ENCODE results near the gene GRIN1. TPM values are rescaled to one million over a fixed set of nuclear protein-coding genes. Genes with fewer than 3 reads are reported as not detected.

Gene GRIN1
- total and polyA plus RNA-seq, 2 donors: 0.18 to 0.19 TPM

DNA sequence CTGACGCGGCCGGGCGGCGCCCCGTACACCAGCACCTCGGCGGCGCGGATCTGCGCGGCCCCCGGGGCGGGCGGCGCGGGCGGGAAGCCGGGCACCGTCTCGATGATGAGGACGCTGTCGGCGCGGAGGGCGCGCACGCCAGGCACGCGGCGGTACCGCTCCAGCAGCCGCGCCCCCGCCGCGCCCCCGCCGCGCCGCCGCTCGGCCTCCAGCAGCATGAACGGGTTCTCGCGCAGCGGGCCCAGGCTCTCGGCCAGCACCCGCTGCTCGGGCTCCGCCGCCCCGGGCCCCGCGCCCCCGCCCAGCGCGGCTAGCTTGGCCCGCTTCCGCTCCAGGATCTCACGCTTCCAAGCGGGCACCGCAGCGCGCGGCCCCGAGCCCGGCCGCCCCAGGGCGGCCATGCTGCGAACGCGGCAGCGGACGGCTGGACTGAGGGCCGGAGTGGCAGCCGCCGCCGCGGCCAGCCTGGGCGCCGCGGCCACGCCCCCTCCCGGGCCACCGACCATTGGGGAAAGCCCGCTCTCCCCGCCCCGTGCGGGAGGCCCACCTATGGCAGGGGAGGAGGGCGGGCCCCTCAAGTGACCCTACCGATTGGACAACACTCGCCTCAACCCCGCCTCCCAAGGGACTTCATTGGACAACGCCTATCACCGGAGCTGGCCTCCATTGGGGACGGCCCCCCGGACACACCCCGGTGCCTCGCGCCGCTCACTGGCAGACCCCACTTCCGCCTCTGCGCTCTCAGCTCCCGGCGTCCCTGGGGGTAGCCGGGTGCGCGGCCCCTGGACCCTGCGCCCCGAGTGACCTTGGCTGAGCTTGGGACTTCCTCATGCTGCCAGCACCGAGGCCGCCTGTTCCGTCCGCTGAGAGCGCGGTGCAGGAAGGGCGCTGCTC lies 61.6 kb downstream of the GRIN1 start, which contains the start of gene TPRN:
Gene TPRN (minus strand): TSS at position 431 of the 894 bp plus-strand sequence. CDS start 30 bp downstream, at position 401.
- Histone ChIP-seq H3K4me3 (ENCODE audit: low read length in 2 of 2) (peak within 1 kb of the TSS; percentile 75 to 85), H3K9me3 (ENCODE audit: control insufficient read depth in 2 of 2, insufficient read depth in 1 of 2, low read length in 1 of 2) (peaks cover 0 to 5% of the 10 kb centered on the region in 2 donors), H3K27me3 (ENCODE audit: control insufficient read depth in 2 of 2, insufficient read depth in 1 of 2, low read length in 1 of 2) (peaks cover 10 to 25% of the 10 kb centered on the region in 2 donors), H3K36me3 (ENCODE audit: control insufficient read depth in 2 of 2, insufficient read depth in 2 of 2, low read length in 1 of 2) (peaks cover 0 to 4% of the 10 kb centered on the region in 2 donors), H3K27ac (ENCODE audit: low read depth in 1 of 2, low read length in 1 of 2) (peak within 1 kb of the TSS; percentile 45 to 72), H3K4me1 (ENCODE audit: control insufficient read depth in 2 of 2, insufficient read depth in 2 of 2, low read length in 2 of 2) (peaks cover 22 to 23% of the 10 kb centered on the region in 2 donors)
- DNase-seq (ENCODE audit: low read depth in 6 of 9, low spot score in 9 of 9): peak; percentile 90 to 99 (median 96)
- WGBS: under 1% methylated on average over 118 of the region's 118 CpGs

DNA sequence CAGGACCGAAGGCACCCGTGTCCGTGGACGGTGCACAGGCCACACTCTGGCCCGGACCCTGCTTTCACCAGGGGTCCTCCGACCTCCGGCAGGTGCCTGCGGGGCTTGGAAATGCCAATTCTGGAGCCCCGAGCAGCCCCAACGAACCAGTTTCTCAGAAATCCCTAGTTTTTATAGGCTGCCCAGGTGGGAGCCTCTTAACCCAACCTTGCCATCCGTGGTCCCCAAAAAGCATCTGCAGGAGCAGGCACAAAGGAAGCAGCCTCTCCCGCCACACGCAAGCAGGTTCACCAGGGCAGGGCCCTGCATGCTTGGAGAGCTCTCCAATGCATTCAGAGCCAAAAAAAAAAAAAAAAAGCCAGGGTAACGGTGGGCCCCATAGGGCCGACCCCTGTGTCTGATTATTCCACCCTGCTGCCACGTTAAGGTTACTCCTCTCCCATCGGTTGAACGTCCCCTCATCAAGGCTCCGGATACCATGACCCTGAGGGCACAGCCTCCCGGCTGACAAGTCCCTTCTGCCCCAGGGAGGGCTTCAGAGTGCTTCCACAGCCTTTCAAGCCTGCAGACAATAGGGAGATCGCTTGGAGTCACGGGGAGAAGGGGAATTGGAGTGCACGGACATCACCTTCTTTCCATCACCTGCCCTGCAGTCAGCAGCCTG lies 62.4 kb downstream of the GRIN1 start:
- Histone ChIP-seq H3K36me3 (ENCODE audit: control insufficient read depth in 2 of 2, insufficient read depth in 2 of 2, low read length in 1 of 2) (peaks cover 0 to 4% of the 10 kb centered on the region in 2 donors), H3K27ac (ENCODE audit: low read depth in 1 of 2, low read length in 1 of 2) (peak overlapping the region; percentile 45 to 72), H3K4me3 (ENCODE audit: low read length in 2 of 2) (peak overlapping the region; percentile 75 to 85), H3K4me1 (ENCODE audit: control insufficient read depth in 2 of 2, insufficient read depth in 2 of 2, low read length in 2 of 2) (peaks cover 24 to 27% of the 10 kb centered on the region in 2 donors), H3K9me3 (ENCODE audit: control insufficient read depth in 2 of 2, insufficient read depth in 1 of 2, low read length in 1 of 2) (peaks cover 0 to 5% of the 10 kb centered on the region in 2 donors), H3K27me3 (ENCODE audit: control insufficient read depth in 2 of 2, insufficient read depth in 1 of 2, low read length in 1 of 2) (peaks cover 10 to 25% of the 10 kb centered on the region in 2 donors)
- no peak for DNase-seq (ENCODE audit: low read depth in 6 of 9, low spot score in 9 of 9)
- WGBS: 34% methylated on average over 23 of the region's 23 CpGs

DNA sequence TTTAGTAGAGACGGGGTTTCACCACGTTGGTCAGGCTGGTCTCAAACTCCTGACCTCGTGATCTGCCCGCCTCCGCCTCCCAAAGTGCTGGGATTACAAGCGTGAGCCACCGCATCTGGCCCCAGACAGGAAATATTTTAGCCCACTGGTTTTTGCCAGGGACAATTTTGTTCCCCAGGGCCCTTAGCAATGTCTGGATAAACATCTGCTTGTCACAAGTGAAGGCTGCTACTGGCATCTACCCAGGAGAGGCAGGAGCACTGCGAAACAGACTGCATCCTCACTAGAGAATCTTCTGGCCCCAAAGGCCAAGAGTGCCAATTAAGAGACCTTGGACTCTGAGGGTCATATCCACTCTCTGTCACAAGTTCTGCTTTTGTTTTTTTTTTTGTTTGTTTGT lies 64.0 kb downstream of the GRIN1 start:
- Histone ChIP-seq H3K27me3 (ENCODE audit: control insufficient read depth in 2 of 2, insufficient read depth in 1 of 2, low read length in 1 of 2) (peaks cover 10 to 19% of the 10 kb centered on the region in 2 donors), H3K4me1 (ENCODE audit: control insufficient read depth in 2 of 2, insufficient read depth in 2 of 2, low read length in 2 of 2) (peaks cover 30 to 35% of the 10 kb centered on the region in 2 donors), H3K27ac (ENCODE audit: low read depth in 1 of 2, low read length in 1 of 2) (no peak overlapping the region), H3K9me3 (ENCODE audit: control insufficient read depth in 2 of 2, insufficient read depth in 1 of 2, low read length in 1 of 2) (peaks cover 0 to 5% of the 10 kb centered on the region in 2 donors), H3K36me3 (ENCODE audit: control insufficient read depth in 2 of 2, insufficient read depth in 2 of 2, low read length in 1 of 2) (peaks cover 0 to 6% of the 10 kb centered on the region in 2 donors), H3K4me3 (ENCODE audit: low read length in 2 of 2) (no peak overlapping the region)
- DNase-seq (ENCODE audit: low read depth in 6 of 9, low spot score in 9 of 9): no peak
- 96% methylated on average over 8 of the region's 8 CpGs for WGBS

DNA sequence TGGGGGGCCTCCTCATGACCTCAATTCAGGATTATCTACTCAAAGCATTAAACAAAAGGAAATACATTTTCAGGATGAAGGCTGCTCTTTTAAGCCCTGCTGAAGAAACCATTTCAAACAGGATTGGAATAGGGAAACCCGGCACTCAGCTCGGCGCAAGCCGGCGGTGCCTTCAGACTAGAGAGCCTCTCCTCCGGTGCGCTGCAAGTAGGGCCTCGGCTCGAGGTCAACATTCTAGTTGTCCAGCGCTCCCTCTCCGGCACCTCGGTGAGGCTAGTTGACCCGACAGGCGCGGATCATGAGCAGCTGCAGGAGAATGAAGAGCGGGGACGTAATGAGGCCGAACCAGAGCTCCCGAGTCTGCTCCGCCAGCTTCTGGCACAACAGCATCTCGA lies 65.8 kb downstream of the GRIN1 start:
- H3K27ac ChIP-seq (ENCODE audit: low read depth in 1 of 2, low read length in 1 of 2): no peak overlapping the region
- H3K4me1 ChIP-seq (ENCODE audit: control insufficient read depth in 2 of 2, insufficient read depth in 2 of 2, low read length in 2 of 2): peaks cover 27 to 35% of the 10 kb centered on the region in 2 donors
- peaks cover 1 to 2% of the 10 kb centered on the region in 2 donors for H3K27me3 ChIP-seq (ENCODE audit: control insufficient read depth in 2 of 2, insufficient read depth in 1 of 2, low read length in 1 of 2)
- DNase-seq (ENCODE audit: low read depth in 6 of 9, low spot score in 9 of 9): no peak
- H3K36me3 ChIP-seq (ENCODE audit: control insufficient read depth in 2 of 2, insufficient read depth in 2 of 2, low read length in 1 of 2): peaks cover 7 to 10% of the 10 kb centered on the region in 2 donors
- H3K9me3 ChIP-seq (ENCODE audit: control insufficient read depth in 2 of 2, insufficient read depth in 1 of 2, low read length in 1 of 2): peaks cover 0 to 9% of the 10 kb centered on the region in 2 donors
- 24% methylated on average over 21 of the region's 21 CpGs for WGBS
- peak overlapping the region; percentile 84 to 92 for H3K4me3 ChIP-seq (ENCODE audit: low read length in 2 of 2)

DNA sequence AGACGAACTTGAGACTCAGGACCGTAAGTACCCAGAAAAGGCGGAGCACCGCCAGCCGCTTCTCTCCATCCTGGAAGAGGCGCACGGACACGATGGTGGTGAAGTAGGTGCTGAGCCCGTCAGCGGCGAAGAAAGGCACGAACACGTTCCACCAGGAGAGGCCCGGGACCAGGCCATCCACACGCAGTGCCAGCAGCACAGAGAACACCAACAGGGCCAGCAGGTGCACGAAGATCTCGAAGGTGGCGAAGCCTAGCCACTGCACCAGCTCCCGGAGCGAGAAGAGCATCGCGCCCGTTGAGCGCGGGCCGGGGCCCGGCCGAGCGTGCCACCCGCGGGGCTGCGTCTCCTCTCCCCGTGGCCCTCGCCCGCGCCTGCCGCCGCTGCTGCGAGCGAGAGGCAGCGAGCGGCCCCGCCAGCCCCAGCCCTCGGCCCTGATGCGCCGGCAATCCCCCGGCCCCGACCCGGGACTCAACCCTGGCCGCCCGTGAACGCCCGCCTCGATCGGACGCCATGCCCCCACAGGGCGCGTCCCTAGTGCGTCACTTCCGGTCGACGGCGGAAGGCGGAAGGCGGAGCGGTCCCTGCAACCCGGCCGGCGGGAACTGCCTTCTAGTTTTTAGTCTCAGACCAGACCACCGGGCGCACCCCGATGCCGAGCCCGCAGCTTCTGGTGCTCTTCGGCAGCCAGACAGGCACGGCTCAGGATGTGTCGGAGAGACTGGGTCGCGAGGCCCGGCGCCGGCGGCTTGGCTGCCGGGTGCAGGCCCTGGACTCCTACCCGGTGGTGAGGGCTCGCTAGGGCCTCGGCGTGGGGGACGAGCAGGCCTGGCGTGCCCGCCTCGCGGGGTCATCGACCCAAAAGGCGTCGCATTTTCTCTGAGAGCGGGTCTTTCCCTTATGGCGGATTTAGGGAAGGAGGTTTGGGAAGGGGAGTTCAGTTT lies 66.4 kb downstream of the GRIN1 start, which contains the start of the genes NDOR1 and TMEM203:
Gene NDOR1 (plus strand): TSS at position 575 of the 944 bp plus-strand sequence. CDS start 78 bp downstream, at position 653.
Gene TMEM203 (minus strand): TSS at position 523 of the 944 bp plus-strand sequence. CDS start 234 bp downstream, at position 289.
- under 1% methylated on average over 98 of the region's 98 CpGs for WGBS
- DNase-seq (ENCODE audit: low read depth in 6 of 9, low spot score in 9 of 9): peak; percentile 68 to 94 (median 86)
- Histone ChIP-seq H3K9me3 (ENCODE audit: control insufficient read depth in 2 of 2, insufficient read depth in 1 of 2, low read length in 1 of 2) (peaks cover 0 to 9% of the 10 kb centered on the region in 2 donors), H3K4me3 (ENCODE audit: low read length in 2 of 2) (peak within 1 kb of the TSS; percentile 84 to 92), H3K4me1 (ENCODE audit: control insufficient read depth in 2 of 2, insufficient read depth in 2 of 2, low read length in 2 of 2) (peaks cover 27 to 35% of the 10 kb centered on the region in 2 donors), H3K27me3 (ENCODE audit: control insufficient read depth in 2 of 2, insufficient read depth in 1 of 2, low read length in 1 of 2) (no peaks in the 10 kb centered on the region), H3K36me3 (ENCODE audit: control insufficient read depth in 2 of 2, insufficient read depth in 2 of 2, low read length in 1 of 2) (peaks cover 10 to 11% of the 10 kb centered on the region in 2 donors), H3K27ac (ENCODE audit: low read depth in 1 of 2, low read length in 1 of 2) (peak within 1 kb of the TSS; percentile 65 to 81)

DNA sequence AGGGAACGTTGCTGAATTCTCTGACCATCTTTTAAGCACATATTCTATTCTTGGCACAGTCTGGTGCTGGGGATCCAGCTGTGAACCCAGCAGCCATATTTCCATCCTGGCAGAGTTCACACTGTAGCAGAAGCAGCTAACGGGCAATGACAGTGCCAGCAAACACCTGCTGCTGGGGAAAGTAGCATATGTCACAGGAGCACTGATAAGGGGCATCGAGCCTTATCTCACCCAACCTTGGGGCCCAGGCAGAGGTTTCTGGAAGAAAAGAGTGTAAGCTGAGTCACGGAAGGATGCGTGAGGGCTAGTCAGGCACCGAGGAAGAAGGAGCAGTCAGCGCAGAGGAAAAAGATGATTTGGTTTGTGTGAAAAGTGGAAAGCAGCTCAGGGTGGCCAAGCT lies 67.6 kb downstream of the GRIN1 start:
- Histone ChIP-seq H3K9me3 (ENCODE audit: control insufficient read depth in 2 of 2, insufficient read depth in 1 of 2, low read length in 1 of 2) (peaks cover 0 to 9% of the 10 kb centered on the region in 2 donors), H3K4me3 (ENCODE audit: low read length in 2 of 2) (peak overlapping the region in 1 of 2 donors; percentile 92), H3K36me3 (ENCODE audit: control insufficient read depth in 2 of 2, insufficient read depth in 2 of 2, low read length in 1 of 2) (peaks cover 10 to 11% of the 10 kb centered on the region in 2 donors), H3K27ac (ENCODE audit: low read depth in 1 of 2, low read length in 1 of 2) (no peak overlapping the region), H3K27me3 (ENCODE audit: control insufficient read depth in 2 of 2, insufficient read depth in 1 of 2, low read length in 1 of 2) (no peaks in the 10 kb centered on the region), H3K4me1 (ENCODE audit: control insufficient read depth in 2 of 2, insufficient read depth in 2 of 2, low read length in 2 of 2) (peaks cover 23 to 28% of the 10 kb centered on the region in 2 donors)
- no peak for DNase-seq (ENCODE audit: low read depth in 6 of 9, low spot score in 9 of 9)
- WGBS: 92% methylated on average over 7 of the region's 7 CpGs

DNA sequence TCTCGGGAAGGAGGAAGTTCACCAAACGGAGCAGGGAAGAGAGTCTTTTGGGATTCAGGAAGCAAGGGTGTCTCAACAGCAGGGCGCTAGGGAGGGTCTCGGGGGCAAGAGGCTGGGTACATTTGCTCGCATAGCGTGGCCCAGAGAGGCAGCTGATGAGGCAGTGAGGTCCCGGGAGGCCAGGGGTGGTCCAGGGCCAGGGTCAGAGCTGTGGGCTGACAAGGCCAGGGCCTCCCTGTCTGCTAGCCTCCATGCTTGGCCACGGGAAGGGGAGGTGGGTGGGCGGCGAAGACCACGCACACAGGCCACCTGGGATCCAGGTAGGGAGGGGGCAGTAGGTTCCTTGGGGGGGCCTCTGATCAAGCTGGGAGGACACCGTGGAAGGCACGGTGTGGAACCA lies 72.6 kb downstream of the GRIN1 start:
- Histone ChIP-seq H3K36me3 (ENCODE audit: control insufficient read depth in 2 of 2, insufficient read depth in 2 of 2, low read length in 1 of 2) (peaks cover 26 to 45% of the 10 kb centered on the region in 2 donors), H3K9me3 (ENCODE audit: control insufficient read depth in 2 of 2, insufficient read depth in 1 of 2, low read length in 1 of 2) (peaks cover 0 to 3% of the 10 kb centered on the region in 2 donors), H3K4me3 (ENCODE audit: low read length in 2 of 2) (no peak overlapping the region), H3K27ac (ENCODE audit: low read depth in 1 of 2, low read length in 1 of 2) (no peak overlapping the region), H3K27me3 (ENCODE audit: control insufficient read depth in 2 of 2, insufficient read depth in 1 of 2, low read length in 1 of 2) (no peaks in the 10 kb centered on the region), H3K4me1 (ENCODE audit: control insufficient read depth in 2 of 2, insufficient read depth in 2 of 2, low read length in 2 of 2) (peaks cover 4 to 6% of the 10 kb centered on the region in 2 donors)
- no peak for DNase-seq (ENCODE audit: low read depth in 6 of 9, low spot score in 9 of 9)
- 89% methylated on average over 13 of the region's 13 CpGs for WGBS

DNA sequence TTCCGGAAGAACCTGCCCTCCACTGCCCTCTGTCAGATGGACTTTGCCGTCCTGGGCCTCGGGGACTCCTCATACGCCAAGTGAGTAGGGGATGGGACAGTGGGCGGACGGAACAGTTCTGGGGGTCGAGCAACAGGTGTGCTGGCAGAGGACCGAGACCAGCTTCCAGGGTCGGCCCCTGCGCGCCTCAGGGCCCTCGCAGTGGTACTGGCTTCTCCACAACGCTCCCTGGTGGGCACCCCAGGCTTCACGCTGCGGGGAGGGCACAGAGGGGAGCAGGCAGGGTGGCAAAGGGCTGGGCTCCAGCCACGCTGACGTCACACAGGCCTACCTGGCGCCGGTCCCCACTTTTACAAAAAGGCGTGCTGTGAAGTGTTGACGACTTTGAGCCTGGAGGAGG lies 73.6 kb downstream of the GRIN1 start:
- DNase-seq (ENCODE audit: low read depth in 6 of 9, low spot score in 9 of 9): no peak
- Histone ChIP-seq H3K4me3 (ENCODE audit: low read length in 2 of 2) (no peak overlapping the region), H3K36me3 (ENCODE audit: control insufficient read depth in 2 of 2, insufficient read depth in 2 of 2, low read length in 1 of 2) (peaks cover 27 to 52% of the 10 kb centered on the region in 2 donors), H3K27ac (ENCODE audit: low read depth in 1 of 2, low read length in 1 of 2) (no peak overlapping the region), H3K9me3 (ENCODE audit: control insufficient read depth in 2 of 2, insufficient read depth in 1 of 2, low read length in 1 of 2) (peaks cover 0 to 3% of the 10 kb centered on the region in 2 donors), H3K4me1 (ENCODE audit: control insufficient read depth in 2 of 2, insufficient read depth in 2 of 2, low read length in 2 of 2) (no peaks in the 10 kb centered on the region), H3K27me3 (ENCODE audit: control insufficient read depth in 2 of 2, insufficient read depth in 1 of 2, low read length in 1 of 2) (no peaks in the 10 kb centered on the region)
- WGBS: 96% methylated on average over 21 of the region's 21 CpGs

Data from thymus (tissue), 11 donors.